ENCODE measurements around the gene SPAG17.

Gene SPAG17

DNA sequence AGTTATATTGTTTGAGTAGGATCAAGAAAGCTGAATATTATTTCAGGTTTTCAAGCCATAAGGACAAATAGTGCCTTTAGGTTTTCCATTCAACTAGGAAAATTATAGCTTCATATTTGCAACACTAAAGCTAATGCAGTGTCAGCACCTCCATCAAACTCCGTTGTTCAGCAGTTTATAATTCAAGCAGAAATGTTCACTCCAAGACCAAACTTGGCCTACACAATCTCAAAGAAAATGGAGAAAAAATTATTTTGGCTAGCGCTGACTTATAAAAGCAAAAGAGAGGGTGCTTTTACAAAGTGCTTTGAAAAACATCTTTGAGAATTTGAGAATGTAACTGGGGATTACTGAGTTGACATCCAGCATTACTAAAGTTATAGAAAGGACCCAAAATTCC is 1.4 kb downstream of the SPAG17 start:
- DNase-seq (ENCODE audit: low read depth): no peak
- TF ChIP-seq, protein P1, sequence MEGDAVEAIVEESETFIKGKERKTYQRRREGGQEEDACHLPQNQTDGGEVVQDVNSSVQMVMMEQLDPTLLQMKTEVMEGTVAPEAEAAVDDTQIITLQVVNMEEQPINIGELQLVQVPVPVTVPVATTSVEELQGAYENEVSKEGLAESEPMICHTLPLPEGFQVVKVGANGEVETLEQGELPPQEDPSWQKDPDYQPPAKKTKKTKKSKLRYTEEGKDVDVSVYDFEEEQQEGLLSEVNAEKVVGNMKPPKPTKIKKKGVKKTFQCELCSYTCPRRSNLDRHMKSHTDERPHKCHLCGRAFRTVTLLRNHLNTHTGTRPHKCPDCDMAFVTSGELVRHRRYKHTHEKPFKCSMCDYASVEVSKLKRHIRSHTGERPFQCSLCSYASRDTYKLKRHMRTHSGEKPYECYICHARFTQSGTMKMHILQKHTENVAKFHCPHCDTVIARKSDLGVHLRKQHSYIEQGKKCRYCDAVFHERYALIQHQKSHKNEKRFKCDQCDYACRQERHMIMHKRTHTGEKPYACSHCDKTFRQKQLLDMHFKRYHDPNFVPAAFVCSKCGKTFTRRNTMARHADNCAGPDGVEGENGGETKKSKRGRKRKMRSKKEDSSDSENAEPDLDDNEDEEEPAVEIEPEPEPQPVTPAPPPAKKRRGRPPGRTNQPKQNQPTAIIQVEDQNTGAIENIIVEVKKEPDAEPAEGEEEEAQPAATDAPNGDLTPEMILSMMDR (IDR thresholded peaks at IDR 0.05; ENCODE audit: control insufficient read depth, extremely low read depth, insufficient read depth): no peak
- H3K4me3 ChIP-seq (ENCODE audit: low read depth, low read length): no peak overlapping the region

DNA sequence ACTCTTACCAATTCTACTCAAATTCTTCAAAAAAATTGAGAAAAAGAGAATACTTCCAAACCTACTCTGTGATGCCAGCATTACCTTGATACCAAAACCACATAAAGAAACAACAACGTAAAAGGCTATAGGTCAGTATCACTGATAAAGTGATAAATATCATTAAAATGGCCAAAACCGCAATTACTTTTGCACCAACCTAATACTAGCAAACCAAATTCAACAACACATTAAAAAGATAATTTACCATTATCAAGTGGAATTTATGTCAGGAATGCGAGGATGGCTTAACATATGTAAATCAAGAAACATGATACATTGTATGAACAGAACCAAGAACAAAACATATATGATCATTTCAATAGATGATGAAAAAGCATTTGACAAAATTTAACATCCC is 7.0 kb downstream of the SPAG17 start:
- DNase-seq (ENCODE audit: low read depth): no peak
- no peak overlapping the region for H3K4me3 ChIP-seq (ENCODE audit: low read depth, low read length)
- TF ChIP-seq, protein P1 (IDR thresholded peaks at IDR 0.05; ENCODE audit: control insufficient read depth, extremely low read depth, insufficient read depth): no peak

DNA sequence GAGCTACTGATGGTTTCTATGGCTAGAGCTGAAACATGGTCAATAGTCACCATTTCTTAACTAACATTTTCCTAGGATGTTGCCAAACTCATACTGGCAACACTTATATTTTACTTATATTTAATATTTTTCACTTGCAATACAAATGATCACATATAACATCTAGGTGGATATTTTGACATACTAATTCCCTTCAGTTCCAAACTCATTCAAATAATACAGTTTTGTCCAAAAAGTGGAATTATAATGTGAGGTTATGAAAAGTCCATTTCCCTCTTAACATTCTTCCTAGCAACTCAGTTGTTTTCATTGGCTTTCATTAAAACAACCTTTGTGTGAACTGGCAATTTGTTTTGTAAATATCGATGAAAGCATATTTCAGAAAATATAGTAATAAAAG is 16.0 kb downstream of the SPAG17 start:
- DNase-seq (ENCODE audit: low read depth): no peak
- no peak overlapping the region for H3K4me3 ChIP-seq (ENCODE audit: low read depth, low read length)
- TF ChIP-seq, protein P1 (IDR thresholded peaks at IDR 0.05; ENCODE audit: control insufficient read depth, extremely low read depth, insufficient read depth): no peak

DNA sequence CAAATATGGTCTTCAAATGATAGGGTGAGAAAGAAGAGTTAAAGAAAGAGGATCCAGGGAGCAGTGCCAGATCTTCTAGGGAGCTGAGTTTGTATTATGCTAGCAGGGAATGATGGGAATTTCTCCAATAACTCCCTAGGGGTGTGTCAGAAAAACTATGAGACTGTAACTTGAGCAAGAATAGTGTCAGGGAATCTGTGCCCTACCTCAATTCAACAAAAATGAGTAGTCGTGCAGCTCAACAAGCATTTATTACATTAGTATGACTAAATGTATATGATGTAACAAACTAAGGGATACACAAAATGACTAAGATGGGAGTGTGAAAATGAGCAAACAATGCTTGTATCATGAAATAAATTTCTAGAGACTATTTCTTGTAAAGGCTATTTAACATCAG is 24.2 kb downstream of the SPAG17 start:
- TF ChIP-seq, protein P1 (IDR thresholded peaks at IDR 0.05; ENCODE audit: control insufficient read depth, extremely low read depth, insufficient read depth): no peak
- H3K4me3 ChIP-seq (ENCODE audit: low read depth, low read length): no peak overlapping the region

DNA sequence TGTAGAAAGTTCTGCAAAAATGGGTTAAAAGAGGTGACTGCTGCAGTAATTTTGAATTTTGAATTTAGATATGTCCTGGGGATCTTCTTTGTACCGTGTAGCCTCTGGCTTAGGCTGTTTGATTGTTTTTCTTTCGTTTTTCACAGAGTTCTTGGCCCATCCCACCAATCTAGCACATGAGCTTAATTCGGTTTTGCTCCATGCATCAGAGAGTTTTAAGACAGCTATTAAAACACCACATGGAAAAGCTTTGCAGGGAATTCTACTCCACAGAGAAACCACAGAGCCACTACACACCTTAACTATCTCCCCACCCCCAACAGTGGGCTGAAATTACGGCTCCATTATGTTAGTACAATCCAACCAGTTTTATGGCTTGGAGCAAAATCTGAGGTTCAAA is 25.5 kb downstream of the SPAG17 start:
- no peak overlapping the region for H3K4me3 ChIP-seq (ENCODE audit: low read depth, low read length)
- DNase-seq (ENCODE audit: low read depth): no peak
- TF ChIP-seq, protein P1 (IDR thresholded peaks at IDR 0.05; ENCODE audit: control insufficient read depth, extremely low read depth, insufficient read depth): no peak

More for the DNA sequence above, 24.2 kb downstream of the SPAG17 start:
- DNase-seq (ENCODE audit: low read depth): no peak

DNA sequence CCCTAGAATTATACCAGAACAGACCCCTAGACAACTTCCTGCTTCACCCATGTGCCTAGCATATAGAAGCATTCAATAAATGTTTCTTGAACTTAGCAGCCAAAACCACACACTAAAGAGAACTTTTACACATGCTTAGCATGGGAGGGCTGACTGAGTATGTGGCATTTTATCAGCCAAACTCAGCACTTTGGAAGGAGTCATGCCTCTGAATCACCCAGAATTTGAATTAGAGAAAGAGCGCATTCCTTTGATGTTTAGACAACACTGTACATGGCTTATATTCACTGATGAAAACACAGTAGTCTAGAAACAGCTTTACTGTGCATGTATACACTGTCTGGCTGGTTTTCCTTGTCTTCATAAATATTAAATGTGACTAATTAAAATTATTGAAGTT is 26.1 kb downstream of the SPAG17 start:
- no peak for DNase-seq (ENCODE audit: low read depth)
- no peak overlapping the region for H3K4me3 ChIP-seq (ENCODE audit: low read depth, low read length)
- TF ChIP-seq, protein P1 (IDR thresholded peaks at IDR 0.05; ENCODE audit: control insufficient read depth, extremely low read depth, insufficient read depth): no peak

DNA sequence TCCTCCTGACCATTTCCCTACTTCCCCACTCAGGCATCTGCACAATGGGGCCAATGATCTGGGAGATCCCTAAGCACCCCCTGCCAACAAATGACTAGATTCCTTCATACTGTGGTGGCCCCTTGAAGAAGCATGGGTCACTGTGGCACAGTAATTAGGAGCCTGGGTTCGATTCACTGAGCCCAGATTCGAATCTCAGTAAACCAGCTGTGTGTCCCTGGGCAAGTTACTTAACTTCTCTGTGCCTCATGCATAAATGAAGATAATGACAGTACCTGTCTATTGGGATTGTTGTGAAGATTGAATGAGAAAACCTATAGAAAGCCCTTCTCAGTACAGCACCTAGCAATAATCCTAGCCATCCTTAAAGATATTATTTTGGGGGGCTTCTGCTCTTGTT is 27.5 kb downstream of the SPAG17 start:
- no peak overlapping the region for H3K4me3 ChIP-seq (ENCODE audit: low read depth, low read length)
- DNase-seq (ENCODE audit: low read depth): no peak
- TF ChIP-seq, protein P1 (IDR thresholded peaks at IDR 0.05; ENCODE audit: control insufficient read depth, extremely low read depth, insufficient read depth): no peak
